ENCODE results near the gene TLL2.

DNA sequence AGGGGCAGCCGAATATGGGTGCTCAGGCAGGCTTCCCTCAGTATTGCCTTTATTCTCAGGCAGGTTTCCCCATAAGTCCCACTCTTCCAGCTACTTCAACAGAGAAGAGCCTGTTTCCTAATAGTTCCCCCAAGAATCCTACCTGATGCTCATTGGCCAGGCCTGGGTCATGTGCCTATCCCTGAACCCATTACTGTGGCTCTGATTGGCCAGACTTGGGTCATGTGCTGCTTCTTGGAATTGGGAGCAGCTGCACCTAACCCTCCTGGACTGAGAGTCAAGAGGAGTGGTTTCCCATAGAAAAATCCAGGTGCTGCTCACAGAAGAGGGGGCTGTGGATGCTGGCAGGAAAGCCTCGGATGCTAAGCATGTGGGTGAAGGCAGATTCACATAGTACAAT, 176.6 kb downstream of the TLL2 start:
- TF ChIP-seq POLR2A (IDR thresholded peaks at IDR 0.05), result no peak
- TF ChIP-seq, protein P1, sequence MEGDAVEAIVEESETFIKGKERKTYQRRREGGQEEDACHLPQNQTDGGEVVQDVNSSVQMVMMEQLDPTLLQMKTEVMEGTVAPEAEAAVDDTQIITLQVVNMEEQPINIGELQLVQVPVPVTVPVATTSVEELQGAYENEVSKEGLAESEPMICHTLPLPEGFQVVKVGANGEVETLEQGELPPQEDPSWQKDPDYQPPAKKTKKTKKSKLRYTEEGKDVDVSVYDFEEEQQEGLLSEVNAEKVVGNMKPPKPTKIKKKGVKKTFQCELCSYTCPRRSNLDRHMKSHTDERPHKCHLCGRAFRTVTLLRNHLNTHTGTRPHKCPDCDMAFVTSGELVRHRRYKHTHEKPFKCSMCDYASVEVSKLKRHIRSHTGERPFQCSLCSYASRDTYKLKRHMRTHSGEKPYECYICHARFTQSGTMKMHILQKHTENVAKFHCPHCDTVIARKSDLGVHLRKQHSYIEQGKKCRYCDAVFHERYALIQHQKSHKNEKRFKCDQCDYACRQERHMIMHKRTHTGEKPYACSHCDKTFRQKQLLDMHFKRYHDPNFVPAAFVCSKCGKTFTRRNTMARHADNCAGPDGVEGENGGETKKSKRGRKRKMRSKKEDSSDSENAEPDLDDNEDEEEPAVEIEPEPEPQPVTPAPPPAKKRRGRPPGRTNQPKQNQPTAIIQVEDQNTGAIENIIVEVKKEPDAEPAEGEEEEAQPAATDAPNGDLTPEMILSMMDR (IDR thresholded peaks at IDR 0.05), result no peak
